Measurements from ENCODE around the gene NCL. TPM values are rescaled to one million over a fixed set of nuclear protein-coding genes. Genes with fewer than 3 reads are reported as not detected.

Gene NCL
- total and polyA plus RNA-seq, 2 of the 13 experiments (the other 11 are each of a cell fraction or from before 2014, with no cell fraction given): 105 to 779 TPM

DNA sequence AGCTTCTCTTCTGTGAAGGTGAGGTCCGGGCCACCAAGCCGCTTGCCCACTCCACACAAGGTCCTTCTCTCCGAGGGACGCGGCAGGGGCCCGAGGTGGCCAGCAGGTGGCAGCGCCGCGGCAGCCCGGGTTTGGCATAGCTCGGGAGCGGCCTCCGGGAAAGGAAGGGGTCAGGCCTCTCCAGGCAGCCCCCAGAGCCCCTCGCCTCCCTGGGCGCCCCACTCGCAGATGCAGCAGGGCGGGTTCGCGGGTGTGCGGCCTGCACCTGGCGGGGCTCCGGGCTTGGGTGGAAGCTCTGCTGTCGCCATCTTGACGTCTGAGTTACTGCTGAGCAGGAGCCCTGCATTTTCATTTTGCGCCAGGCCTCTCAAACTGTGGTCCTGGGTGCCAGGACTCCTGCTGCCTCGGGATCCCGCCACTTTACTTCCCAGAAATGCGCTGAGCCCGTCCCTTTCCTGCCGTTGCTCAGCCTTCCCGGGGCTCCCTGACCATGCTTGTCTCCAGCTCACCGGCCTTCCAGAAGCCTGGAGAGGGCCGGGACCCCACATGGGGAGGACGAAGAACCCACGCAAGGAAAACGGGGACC, 18.6 kb upstream of the NCL start:
- Histone ChIP-seq H3K4me1 (ENCODE audit: insufficient read depth, low read length) (peaks cover 7% of the 10 kb centered on the region), H3K4me3 (replicated peaks in 1 of 3; ENCODE audit: insufficient read depth in 1 of 3, low read depth in 2 of 3, low read length in 3 of 3) (peak overlapping the region; percentile 34 to 71 (median 70); a peak in 5 of 6 replicates), H3K27me3 (ENCODE audit: control insufficient read depth in 1 of 2, insufficient read depth in 2 of 2, low read length in 2 of 2) (peaks cover 3 to 28% of the 10 kb centered on the region in 2 experiments; a peak in 2 of 5 replicates), H2AFZ (ENCODE audit: low read length) (no peak overlapping the region), H3K9me3 (ENCODE audit: low read length) (no peaks in the 10 kb centered on the region), H4K20me1 (ENCODE audit: insufficient read depth, low read length) (no peaks in the 10 kb centered on the region; the same call in 1 of the 2 replicates), H3K27ac (ENCODE audit: extremely low read length, insufficient read depth, low read length) (no peak overlapping the region), H3K4me2 (ENCODE audit: low read depth, low read length) (peak overlapping the region; percentile 78), H3K36me3 (replicated peaks in 1 of 2; ENCODE audit: control insufficient read depth in 1 of 2, insufficient read depth in 2 of 2, low read length in 2 of 2) (no peaks in the 10 kb centered on the region), H3K79me2 (ENCODE audit: insufficient read depth, low read length) (no peaks in the 10 kb centered on the region), H3K9ac (ENCODE audit: insufficient read depth, low read depth, low read length) (peak overlapping the region; percentile 71)
- CTCF ChIA-PET (ENCODE audit: low intra/inter-chr PET ratio, low total read pairs): interaction anchor here (1.8 kb wide), 1 partner anchor 75 kb away, joined by 10 read pairs; no protein-coding TSS in a partner anchor
- intact Hi-C loops (cut with micrococcal nuclease; ENCODE audit: unreplicated experiment) (loop anchor here (1.0 to 2.0 kb wide), 2 partner anchors 76 to 118 kb away; no protein-coding TSS in a partner anchor), in situ Hi-C loops (cut with HindIII; ENCODE audit: extremely low pct_ligation_motif_present, low pct_unique_long_range_greater_than_20kb) (loop anchor here (5.0 kb wide), 1 partner anchor 74 kb away; no protein-coding TSS in a partner anchor)
- DNase-seq (ENCODE audit: low spot score) (peak; percentile 65), FAIRE-seq (no peak), ATAC-seq (peak; percentile 98)
- TSS peak; percentile 72 for BruUV-seq (replicated peaks)
- WGBS (ENCODE audit: low lambda C conversion rate): 30% methylated on average over 18 of the region's 36 CpGs
- POLR2A ChIA-PET: interaction anchor here (0.6 to 2.5 kb wide), 4 partner anchors 15 to 1582 kb away, joined by 3 to 40 read pairs (median 8); partner anchors contain the start of gene NCL
- no peak for TF ChIP-seq KLF12 (CRISPR knock-in tag; IDR thresholded peaks at IDR 0.05; ENCODE audit: borderline replicate concordance)
- peak; percentile 31; the same call in 1 of the 2 replicates for TF ChIP-seq YEATS4 (CRISPR knock-in tag; IDR thresholded peaks at IDR 0.05; ENCODE audit: borderline replicate concordance)
- TF ChIP-seq, protein P1, sequence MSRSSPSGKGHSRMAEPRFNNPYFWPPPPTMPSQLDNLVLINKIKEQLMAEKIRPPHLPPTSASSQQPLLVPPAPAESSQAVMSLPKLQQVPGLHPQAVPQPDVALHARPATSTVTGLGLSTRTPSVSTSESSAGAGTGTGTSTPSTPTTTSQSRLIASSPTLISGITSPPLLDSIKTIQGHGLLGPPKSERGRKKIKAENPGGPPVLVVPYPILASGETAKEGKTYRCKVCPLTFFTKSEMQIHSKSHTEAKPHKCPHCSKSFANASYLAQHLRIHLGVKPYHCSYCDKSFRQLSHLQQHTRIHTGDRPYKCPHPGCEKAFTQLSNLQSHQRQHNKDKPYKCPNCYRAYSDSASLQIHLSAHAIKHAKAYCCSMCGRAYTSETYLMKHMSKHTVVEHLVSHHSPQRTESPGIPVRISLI (CRISPR knock-in tag; IDR thresholded peaks at IDR 0.05; ENCODE audit: borderline replicate concordance): 0 out of 2 replicates have a peak, but pooled peaks have one; percentile 16
- TF ChIP-seq, protein P2, sequence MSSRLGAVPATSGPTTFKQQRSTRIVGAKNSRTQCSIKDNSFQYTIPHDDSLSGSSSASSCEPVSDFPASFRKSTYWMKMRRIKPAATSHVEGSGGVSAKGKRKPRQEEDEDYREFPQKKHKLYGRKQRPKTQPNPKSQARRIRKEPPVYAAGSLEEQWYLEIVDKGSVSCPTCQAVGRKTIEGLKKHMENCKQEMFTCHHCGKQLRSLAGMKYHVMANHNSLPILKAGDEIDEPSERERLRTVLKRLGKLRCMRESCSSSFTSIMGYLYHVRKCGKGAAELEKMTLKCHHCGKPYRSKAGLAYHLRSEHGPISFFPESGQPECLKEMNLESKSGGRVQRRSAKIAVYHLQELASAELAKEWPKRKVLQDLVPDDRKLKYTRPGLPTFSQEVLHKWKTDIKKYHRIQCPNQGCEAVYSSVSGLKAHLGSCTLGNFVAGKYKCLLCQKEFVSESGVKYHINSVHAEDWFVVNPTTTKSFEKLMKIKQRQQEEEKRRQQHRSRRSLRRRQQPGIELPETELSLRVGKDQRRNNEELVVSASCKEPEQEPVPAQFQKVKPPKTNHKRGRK (CRISPR knock-in tag; IDR thresholded peaks at IDR 0.05): peak; percentile 48; the same call in 1 of the 2 replicates
- peak; percentile 36; the same call in 1 of the 2 replicates for TF ChIP-seq FOXJ3 (CRISPR knock-in tag; IDR thresholded peaks at IDR 0.05; ENCODE audit: borderline replicate concordance)
- no peak for TF ChIP-seq NONO (IDR thresholded peaks at IDR 0.05)
- peak; percentile 36; the same call in 1 of the 2 replicates for TF ChIP-seq NONO (CRISPR knock-in tag; conservative IDR thresholded peaks at IDR 0.05)
- TF ChIP-seq, protein P3, sequence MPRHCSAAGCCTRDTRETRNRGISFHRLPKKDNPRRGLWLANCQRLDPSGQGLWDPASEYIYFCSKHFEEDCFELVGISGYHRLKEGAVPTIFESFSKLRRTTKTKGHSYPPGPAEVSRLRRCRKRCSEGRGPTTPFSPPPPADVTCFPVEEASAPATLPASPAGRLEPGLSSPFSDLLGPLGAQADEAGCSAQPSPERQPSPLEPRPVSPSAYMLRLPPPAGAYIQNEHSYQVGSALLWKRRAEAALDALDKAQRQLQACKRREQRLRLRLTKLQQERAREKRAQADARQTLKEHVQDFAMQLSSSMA (CRISPR knock-in tag; IDR thresholded peaks at IDR 0.05): 0 out of 2 replicates have a peak, but pooled peaks have one; percentile 18
- TF ChIP-seq FOXA3 (CRISPR knock-in tag; IDR thresholded peaks at IDR 0.05): no peak
- TF ChIP-seq FIP1L1 (IDR thresholded peaks at IDR 0.05; ENCODE audit: borderline replicate concordance, insufficient read depth, low read depth, low read length): 0 out of 2 replicates have a peak, but pooled peaks have one; percentile 32
- TF ChIP-seq ZNF556 (CRISPR knock-in tag; IDR thresholded peaks at IDR 0.05; ENCODE audit: borderline replicate concordance): peak; percentile 73; the same call in 1 of the 2 replicates
- TF ChIP-seq MYNN (CRISPR knock-in tag; IDR thresholded peaks at IDR 0.05; ENCODE audit: low read depth): no peak
- 0 out of 2 replicates have a peak, but pooled peaks have one; percentile 12 for TF ChIP-seq ZNF788 (CRISPR knock-in tag; IDR thresholded peaks at IDR 0.05; ENCODE audit: borderline replicate concordance)
- TF ChIP-seq SALL2 (CRISPR knock-in tag; IDR thresholded peaks at IDR 0.05): 0 out of 2 replicates have a peak, but pooled peaks have one; percentile 77
- TF ChIP-seq PHF8 (CRISPR knock-in tag; IDR thresholded peaks at IDR 0.05): peak; percentile 90
- TF ChIP-seq, protein P4, sequence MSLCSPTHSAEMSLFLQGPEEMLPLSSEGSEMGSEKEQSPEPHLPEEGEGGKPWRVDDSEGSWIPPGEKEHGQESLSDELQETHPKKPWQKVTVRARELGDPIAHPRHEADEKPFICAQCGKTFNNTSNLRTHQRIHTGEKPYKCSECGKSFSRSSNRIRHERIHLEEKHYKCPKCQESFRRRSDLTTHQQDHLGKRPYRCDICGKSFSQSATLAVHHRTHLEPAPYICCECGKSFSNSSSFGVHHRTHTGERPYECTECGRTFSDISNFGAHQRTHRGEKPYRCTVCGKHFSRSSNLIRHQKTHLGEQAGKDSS (CRISPR knock-in tag; IDR thresholded peaks at IDR 0.05; ENCODE audit: borderline replicate concordance, low read depth): 0 out of 2 replicates have a peak, but pooled peaks have one; percentile 23

All from HepG2 (cell line).